RCC 7860 (cell line): ENCODE results near the gene GDI2.
"Not testable (repeated sequence)": the region's sequence is repeated elsewhere in the genome, so short reads cannot be mapped to it uniquely, and the experiment has no call there.

ENCODE experiments used
- DNase-seq: peaks from one replicate; pipeline ENCODE4 v3.0.0-alpha.2; 2015; ENCODE audit warnings: low spot score
- FAIRE-seq: peaks from 2 replicates; lab custom pipeline; 2012; peaks lifted over from hg19 to GRCh38; lab: Jason Lieb, UNC

Gene GDI2

DNA sequence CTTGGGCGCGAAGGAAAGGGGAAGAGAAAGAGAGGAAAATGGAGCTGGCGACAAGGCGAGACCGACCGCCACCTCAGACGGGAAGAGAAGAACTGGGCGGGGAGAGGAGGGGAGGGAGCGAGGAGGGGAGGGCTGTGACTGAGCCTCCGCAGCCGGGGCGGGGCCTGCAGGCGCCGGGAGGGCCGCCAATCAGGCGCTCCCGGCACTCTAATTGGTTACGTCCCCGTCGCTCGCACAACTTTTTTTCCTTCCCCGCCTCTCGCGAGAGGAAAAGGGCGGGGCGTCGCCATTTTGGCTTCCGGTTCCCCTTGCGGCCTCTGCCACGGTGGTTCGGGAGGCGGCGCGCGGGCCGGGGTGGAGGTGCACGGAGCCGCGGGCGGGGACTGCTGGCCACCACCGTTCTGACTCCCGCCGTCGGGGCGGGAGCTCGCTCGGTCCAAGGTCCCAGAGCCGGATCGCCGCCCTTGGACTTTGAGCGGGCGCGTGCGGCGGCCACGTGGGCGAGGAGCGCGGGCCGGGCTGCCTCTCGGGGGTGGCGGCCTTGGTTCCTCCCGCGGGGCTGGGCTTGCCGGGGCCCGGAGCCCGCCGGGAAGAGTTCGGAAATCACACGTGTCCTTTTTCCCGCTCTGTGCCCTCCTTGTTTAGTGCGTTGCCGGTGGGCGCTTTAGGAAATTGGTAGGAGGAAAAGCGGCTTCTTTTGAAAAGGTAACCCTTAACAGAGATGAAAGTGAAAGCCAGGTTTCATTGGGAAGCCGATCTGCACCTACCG, at the start of gene GDI2:
TSS of gene GDI2 (minus strand) at position 94 of the 769 bp plus-strand sequence. CDS start 176 bp downstream, outside the sequence.
- FAIRE-seq (peak; percentile 39), DNase-seq (peak; percentile 93)

DNA sequence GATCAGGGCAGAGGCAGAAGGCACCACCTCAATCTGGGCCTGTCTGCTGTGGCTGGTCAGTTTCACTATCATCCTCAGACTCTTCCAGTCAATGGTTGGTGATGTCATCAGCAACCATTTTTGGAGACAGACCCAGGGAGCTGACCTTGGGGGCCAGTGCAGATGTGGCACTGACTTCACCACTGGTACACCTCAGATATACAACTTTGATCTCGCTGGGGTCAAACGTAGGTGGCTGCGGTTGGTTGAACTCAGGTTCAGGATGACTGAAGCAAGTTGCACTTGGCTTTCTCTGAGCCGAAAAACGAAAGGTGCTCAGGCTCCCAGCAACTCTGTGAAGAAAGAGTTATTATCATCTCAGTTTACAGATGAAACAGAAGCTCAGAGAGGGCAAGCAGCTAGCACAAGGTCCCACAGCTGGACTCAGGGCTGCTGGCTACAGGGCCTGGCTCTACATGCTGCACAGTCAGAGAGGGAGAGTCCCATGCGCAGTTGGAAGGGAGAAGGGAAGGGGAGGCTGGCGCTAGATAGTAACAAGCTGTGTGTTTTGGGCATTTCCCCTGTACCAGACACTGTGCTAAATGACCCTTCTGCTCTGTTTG, 49.2 kb upstream of the GDI2 start:
- FAIRE-seq (no peak), DNase-seq (no peak)

DNA sequence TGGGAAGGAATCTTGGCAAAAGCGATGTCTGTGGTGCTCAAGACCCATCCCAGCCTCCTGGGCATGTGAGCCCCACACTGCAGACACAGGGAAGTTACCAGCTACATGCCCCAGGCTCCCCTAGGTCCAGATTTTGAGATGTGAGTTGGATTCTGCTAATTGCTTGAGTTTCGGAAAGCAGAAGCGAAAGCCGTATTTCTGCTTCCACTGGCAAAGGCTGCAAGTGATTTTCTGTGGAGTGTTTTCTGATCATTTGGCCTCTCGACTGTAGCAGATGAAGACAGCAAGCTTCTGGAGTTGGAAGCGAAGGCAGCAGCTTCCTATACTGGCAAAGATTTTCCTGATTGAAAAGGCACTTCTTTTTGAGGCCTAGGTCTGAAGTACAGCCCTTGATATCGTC, 46.8 kb upstream of the GDI2 start:
- FAIRE-seq (no peak), DNase-seq (no peak)

DNA sequence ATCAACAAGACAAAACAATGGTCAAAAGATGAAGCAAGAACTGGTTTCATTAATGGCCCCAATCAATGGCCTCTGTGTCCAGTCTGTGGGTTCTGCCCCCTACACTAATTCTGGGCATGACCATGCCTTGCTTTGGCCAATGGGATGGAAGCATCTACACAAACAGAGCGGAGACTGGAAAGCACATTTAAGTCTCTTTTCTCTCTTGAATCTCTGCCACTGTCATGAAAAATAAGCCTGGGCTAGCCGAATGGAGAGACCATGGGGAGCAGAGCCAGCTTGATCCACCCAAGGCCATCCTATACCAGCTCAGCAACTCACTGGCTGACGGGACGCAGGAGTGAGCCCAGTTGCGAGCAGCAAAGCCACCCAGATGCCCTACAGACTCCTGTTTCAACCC, 45.6 kb upstream of the GDI2 start:
- no peak for FAIRE-seq
- no peak for DNase-seq

DNA sequence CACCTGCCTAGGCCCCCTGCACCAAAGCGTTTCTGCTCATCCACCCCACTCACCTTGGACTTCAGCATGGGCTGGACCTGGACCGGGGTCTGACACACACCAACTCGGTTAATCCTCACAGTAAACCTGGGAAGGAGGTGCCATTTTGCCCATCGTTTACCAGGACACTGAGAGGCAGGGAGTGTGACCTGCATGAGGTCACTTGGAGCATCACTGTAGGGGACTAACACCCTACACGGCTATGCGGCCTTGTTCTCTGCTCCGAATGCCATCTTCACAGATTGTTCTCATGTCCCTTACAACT, 43.4 kb upstream of the GDI2 start:
- DNase-seq (no peak), FAIRE-seq (no peak)

DNA sequence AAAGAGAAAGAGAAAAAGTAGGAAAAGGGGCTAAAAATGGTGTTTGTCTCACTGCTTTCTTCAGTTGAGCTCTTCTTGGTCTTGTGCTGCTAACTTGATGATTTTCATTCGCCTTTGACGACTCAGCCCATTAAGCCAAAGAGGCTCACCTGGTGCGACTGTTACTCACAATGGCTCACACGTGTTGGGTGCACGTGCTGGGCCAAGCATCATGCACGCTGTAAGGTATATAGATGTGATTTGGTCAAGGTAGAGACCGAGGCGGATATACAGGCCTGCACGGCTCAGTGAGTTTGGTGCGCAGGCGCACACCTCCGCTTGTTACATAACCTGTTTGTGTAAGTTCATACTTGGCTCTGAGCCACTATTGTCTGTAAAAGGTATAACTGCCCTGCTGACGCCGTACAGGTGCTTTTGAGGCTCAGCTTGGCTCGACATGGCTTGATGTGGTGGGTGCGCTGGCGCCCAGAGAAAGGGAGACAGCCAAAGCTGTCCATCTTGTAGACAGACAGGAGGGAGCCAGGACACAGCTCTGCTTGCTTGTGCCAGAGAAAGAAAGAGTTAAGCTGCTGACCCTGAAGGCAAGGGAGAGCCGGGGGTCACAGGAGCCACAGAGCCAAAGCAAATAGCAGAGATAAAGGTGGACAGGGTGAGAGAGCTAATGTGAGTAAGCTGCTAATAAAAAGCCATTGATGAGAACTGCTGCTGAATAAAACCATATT, 42.9 kb upstream of the GDI2 start:
- no peak for FAIRE-seq
- no peak for DNase-seq

DNA sequence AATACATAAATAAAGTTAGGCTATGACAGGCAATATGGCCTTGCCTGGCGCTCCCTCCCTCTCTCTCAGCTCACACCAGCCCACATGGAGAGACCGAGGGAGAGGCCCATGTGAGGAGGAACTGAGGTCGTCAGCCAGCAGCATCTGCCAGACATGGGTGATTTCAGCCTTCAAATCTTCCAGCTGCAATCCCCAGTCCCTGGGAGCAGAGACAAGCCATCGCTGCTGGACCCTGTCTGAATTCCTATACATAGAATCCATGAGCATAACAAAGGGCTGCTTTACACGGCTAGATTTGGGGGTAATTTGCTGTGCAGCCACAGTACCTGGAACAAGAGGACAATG, 40.9 kb upstream of the GDI2 start:
- FAIRE-seq (no peak), DNase-seq (no peak)

DNA sequence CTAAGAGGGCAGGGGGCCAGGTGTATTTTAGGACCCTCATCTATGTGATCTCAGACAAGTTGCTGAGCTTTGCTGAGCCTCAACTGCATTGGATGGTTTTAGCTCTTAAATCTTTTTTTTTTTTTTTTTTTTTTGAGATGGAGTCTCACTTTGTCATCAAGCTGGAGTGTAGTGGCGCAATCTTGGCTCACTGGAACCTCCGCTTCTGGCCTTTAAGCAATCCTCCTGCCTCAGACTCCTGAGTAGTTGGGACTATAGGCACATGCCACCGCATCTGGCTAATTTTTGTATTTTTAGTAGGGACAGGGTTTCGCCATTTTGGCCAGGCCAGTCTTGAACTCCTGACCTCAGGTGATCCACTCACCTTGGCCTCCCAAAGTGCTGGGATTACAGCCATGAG, 33.4 kb upstream of the GDI2 start:
- not testable (repeated sequence) for FAIRE-seq, DNase-seq

DNA sequence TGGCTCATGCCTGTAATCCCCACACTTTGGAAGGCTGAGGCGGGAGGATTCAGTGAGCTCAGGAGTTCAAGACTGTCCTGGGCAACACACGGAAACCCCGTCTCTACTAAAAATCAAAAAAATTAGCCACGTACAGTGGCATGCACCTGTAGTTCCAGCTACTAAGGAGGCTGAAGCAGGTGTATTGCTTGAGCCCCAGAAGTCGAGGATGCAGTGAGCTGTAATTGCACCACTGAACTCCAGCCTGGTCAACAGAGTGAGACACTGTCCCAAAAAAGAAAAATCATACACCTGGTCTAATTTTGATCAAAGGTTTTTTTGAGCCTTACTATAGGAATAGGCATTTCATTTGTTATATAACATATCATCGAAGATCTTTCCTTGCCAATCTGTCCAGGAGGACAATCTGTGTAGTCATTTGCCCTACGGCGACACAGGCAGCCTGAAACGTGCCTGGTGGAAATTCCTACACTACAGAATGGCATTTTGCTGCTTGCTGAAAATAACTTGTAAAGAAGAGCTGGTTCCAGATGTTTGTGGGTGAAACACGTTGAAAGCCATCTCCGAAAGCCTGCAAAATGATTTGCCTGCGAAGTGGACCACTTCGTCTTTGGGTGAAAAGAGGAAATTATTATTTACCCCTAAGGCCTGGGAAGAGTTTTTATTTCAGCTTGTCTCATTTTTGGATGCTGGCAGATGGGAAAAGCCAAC, 31.3 kb upstream of the GDI2 start:
- no peak for FAIRE-seq
- DNase-seq: no peak

DNA sequence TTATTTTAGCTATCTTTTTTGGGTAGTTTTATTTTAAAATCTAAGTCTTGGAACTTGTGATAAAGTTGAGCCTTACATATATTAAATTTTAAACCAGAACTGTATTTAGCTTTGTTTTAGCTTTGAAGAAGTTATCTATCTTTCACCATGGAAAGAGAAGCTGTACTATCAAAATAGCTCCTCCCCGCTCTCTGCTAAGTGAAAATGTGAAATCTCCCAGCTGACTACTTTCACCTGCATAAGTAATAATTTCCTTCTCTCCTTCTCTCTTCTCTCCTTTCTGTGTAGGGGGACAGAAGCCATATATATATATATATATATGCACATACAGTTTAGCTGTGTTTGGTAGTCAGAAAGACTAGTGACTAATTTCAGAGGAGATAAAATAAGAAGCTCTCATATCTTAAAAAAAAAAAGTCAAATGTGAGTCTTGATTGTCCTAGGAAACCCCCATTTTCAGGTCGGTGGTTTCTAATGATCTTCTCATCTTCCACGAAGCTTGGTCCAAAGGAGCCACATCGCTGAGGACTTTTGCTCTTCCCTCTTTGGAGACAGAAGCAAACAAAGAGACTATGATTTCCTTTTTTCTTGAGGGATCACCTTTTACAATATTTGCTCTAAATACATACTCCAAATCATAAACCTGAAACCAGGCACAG, 30.6 kb upstream of the GDI2 start:
- FAIRE-seq (no peak), DNase-seq (no peak)

DNA sequence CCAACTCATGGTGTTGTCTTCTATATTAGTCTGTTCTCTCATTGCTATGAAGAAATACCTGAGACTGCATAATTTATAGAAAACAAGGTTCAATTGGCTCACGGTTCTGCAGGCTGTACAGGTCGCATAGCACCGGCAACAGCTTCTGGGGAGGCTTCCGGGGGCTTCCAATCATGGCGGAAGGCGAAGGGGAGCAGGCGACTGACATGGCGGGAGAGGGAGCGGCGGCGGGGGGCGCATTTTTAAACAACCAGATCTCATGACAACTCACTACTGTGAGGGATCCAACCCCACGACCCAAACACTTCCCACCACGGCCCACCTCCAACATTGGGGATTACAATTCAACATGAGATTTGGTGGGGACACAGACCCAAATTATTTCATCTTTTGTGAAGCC, 28.7 kb upstream of the GDI2 start:
- DNase-seq (no peak), FAIRE-seq (no peak)

DNA sequence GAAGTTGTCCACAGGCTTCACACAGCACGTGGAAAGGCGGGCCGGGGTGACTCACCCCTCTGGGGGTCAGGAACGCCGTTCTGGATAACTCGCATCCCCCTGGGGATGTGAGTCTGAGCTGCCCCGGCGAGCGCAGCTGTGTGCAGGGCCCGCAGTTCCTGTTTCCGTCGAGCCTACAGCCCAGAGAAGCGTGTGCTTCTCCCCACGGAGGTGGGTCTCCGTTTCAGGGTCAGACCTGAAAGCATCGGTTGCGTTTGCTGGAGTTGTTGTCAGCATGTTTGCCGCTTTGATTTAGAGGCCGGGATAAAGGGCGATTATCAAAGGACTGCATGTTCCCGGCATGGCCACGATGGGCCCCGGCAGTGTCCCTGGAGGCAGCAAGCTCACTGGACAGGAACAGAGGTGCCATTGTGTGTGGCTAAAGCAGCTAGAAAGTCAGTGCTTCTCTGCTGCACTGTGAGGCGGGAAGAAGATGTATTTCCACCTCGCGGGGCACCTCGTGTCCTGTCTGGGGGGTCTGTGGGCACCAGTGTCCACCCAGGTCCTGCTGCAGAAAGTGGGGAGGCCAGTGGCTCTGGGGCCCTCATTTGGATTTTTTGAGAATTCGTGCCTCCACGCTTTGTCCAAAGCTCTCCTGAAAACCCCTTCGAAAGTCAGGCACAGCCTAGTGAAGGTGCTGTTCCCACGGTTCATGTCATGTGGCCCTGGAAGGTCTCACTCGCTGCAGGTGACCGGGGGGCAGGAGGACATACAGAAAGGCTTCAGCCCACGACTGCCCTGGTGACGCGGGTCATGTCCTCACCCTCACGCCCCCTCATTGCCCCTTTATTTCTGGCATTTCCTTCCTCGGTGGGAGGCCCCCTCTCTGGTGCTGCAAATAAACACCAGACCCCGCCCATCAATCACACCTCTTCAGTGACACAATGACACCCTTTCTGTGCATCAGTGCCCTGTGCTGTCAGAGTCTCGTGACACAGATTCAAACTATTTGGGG, 27.4 kb upstream of the GDI2 start:
- DNase-seq (peak; percentile 31), FAIRE-seq (no peak)

DNA sequence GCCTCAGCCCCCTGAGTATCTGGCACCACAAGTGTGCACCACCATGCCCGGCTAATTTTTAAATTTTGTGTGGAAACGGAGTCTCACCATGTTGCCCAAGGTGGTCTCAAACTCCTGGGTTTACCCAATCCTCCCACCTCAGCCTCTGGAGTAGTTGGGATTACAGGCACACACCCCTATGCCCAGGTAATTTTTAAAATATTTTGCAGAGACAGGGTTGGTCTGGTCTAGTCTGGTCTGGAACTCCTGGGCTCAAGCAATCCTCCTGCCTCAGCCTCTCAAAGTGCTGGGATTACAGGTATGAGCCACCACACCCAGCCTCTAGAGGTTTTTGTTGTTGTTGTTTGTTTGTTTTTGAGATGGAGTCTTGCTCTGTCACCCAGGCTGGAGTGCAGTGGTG, 22.9 kb upstream of the GDI2 start:
- not testable (repeated sequence) for DNase-seq, FAIRE-seq

DNA sequence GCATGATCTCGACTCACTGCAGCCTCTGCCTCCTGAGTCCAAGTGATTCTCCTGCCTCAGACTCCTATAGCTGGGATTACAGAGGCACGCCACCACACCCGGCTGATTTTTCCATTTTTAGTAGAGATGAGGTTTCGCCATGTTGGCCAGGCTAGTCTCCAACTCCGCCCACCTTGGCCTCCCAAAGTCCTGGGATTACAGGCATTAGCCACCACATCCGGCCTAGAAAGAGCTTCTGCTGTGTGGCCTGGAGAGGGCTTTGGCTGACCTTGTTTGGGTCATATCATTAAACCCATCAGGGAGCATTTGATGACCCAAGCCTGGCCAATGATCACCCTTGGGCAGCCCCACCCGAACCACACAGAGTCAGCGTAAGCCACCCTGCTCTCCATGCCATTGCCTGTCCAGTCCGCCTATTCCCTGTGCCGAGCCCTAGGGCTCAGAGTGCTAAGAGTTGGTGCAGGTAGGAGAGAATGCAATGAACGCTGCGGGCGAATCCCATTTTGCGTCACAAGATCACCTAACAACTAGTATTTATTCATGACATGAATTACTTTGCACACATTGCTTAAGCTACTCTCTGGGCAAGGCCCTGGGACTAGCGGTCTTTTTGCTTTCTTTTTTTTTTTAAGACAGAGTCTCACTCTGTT, 22.3 kb upstream of the GDI2 start:
- FAIRE-seq: no peak
- no peak for DNase-seq

DNA sequence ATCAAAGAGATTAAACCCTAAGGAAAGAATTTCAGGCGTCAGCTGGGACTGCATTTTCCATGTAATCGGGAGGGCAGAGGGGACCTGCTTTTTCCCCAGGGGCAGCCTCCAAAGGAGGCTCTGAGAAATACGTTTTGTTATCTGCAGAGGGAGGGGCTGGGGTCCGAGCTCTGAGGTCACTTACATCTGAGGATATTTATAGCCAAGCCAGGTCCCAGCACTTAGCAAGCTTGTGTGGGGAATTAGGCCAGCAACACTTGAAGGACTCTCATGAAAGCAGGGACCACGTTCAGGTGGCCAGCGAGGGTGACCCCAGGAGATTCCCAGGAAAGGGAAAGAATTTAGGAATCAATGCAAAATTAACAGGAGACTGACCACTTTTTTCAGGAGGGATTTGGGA, 20.6 kb upstream of the GDI2 start:
- DNase-seq (no peak), FAIRE-seq (no peak)

DNA sequence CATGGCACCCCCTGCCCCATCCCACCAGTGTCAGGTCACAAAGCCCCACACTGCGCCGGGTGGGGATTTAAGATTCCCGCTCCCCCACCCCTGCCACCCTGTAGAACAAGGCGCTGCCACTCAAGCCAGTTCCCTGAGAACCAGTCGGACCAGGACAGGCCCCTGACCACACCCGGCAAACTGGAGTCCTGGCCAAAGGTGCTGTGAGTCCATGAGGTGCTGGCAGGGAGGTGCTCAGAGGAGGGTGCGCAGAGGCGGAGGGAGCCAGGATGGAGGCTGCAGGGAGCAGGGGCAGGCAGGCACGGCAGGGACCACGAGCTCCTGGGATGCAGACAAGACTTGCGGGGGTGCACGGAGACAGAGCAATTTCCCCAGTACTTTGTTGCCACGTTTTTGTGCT, 19.7 kb upstream of the GDI2 start:
- no peak for FAIRE-seq
- no peak for DNase-seq

DNA sequence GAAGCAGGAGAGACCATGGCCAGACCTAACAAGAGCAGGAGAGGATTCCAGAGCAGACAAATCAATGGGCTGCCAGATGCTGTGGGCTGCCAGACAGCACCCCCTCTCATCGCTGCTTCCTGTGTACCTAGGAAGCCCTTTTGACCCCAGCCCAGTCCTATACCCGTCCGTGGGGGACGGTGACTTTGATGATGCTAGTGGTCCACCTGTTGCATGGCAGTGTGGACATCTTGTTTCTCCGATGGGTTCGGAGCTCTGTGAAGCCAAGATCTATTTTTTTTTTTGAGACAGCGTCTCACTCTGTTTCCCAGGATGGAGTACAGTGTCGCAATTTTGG, 18.2 kb upstream of the GDI2 start:
- DNase-seq: no peak
- no peak for FAIRE-seq

DNA sequence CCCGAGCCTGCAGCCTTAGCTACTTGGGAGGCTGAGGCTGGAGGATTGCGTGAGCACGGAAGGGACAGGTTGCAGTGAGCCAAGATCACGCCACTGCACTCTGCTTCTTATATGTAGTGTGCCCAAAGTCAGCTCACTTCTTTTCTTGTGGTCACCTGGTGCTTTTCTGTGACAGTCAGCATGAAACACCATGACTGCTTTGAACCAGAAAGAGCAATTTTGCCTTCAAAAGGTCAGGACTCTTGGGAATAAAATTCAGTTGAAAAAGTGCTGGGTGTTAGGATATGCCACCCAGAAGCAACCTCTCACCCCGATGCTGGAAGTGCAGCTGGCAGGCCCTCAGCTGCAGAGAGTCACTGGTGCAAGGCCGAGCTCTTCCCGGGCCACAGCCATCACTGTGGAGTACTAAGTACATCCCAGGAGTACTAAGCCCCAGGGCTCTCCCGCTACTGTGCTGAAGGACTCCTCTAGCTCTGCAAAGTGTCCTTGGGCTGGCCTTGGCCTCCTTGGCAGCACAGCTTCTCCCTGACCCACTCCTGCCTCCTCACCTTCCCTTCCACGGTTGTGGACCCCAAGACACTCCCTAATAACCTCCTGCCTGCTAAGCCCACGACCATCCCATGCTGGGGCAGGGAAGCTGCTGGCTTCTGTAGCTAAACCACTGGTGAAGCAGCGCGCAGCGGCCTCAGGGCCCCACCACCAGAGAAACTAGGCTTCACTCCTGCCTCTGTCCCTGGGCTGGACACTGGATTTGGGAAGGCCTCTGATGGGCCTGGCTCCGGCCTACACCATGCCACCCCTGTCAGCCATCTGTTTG, 17.6 kb upstream of the GDI2 start:
- FAIRE-seq (no peak), DNase-seq (no peak)

DNA sequence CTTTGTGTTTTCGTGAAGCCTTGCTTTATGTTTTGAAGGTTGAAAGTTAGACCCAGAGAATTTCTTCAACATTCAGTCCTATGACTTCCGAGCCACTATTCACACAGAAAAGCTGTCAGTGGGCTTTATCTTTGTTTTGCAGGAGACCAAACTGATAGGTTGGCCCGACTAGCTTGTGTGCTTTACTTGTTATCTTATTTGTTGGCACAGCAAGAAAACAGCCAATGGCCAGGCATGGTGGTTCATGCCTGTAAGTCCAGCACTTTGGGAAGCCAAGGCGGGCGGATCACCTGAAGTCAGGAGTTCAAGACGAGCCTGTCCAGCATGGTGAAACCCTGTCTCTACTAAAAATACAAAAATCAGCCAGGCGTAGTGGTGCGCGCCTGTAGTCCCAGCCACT, 16.0 kb upstream of the GDI2 start:
- DNase-seq: no peak
- no peak for FAIRE-seq
